Neural progenitor cell (in vitro differentiated cells): ENCODE data around the gene TAF1C. TPM values are rescaled to one million over a fixed set of nuclear protein-coding genes. Genes with fewer than 3 reads are reported as not detected.

ENCODE experiments used
- DNase-seq: peaks from one replicate; pipeline ENCODE4 v3.0.0-alpha.2; 2016; ENCODE audit warnings: low spot score
- H2AFZ ChIP-seq: fragments of 200-600 bp; sonication (generic); replicated peaks from 2 replicates; pipeline ENCODE4 v1.6.1; 2016; ENCODE audit warnings: antibody characterized with exemption
- H3F3A ChIP-seq: fragments of 200-600 bp; sonication (generic); 2 replicates; pipeline ENCODE4 v1.6.1; 2016; ENCODE audit warnings: antibody characterized with exemption, low read depth
- H3K27ac ChIP-seq: fragments of 200-600 bp; sonication (generic); 2 replicates; pipeline ENCODE4 v1.5.1; 2016; ENCODE audit warnings: mild to moderate bottlenecking
- H3K27me3 ChIP-seq: fragments of 200-600 bp; sonication (generic); 2 replicates; pipeline ENCODE4 v1.6.1; 2016; ENCODE audit warnings: mild to moderate bottlenecking, moderate library complexity
- H3K36me3 ChIP-seq: fragments of 200-600 bp; sonication (generic); 2 replicates; pipeline ENCODE4 v1.5.1; 2016
- H3K4me1 ChIP-seq: fragments of 200-600 bp; sonication (generic); 2 replicates; pipeline ENCODE4 v1.6.1; 2016; ENCODE audit warnings: mixed run types
- H3K4me2 ChIP-seq: fragments of 200-600 bp; sonication (generic); 2 replicates; pipeline ENCODE4 v1.6.1; 2016
- H3K4me3 ChIP-seq: fragments of 200-600 bp; sonication (generic); 2 replicates; pipeline ENCODE4 v1.5.1; 2016
- H3K79me2 ChIP-seq: fragments of 200-600 bp; sonication (generic); 2 replicates; pipeline ENCODE4 v1.6.1; 2016; ENCODE audit warnings: low read depth
- H3K9ac ChIP-seq: fragments of 200-600 bp; sonication (generic); 2 replicates; pipeline ENCODE4 v1.6.1; 2016
- H3K9me3 ChIP-seq: fragments of 200-600 bp; sonication (generic); 2 replicates; pipeline ENCODE4 v1.5.1; 2016; ENCODE audit warnings: low read depth
- H4K20me1 ChIP-seq: fragments of 200-600 bp; sonication (generic); 2 replicates; pipeline ENCODE4 v1.6.1; 2016; ENCODE audit warnings: low read depth
- H3K27ac Mint-ChIP-seq: 3 replicates; pipeline ENCODE4 v1.8.0; 2021; ENCODE audit warnings: mixed read lengths
- H3K27me3 Mint-ChIP-seq: 2 replicates; pipeline ENCODE4 v1.8.0; 2022; ENCODE audit warnings: low read depth, mild to moderate bottlenecking, inconsistent platforms, moderate library complexity, mixed read lengths; ENCODE audit not compliant: insufficient read depth
- H3K36me3 Mint-ChIP-seq: 3 replicates; pipeline ENCODE4 v1.8.0; 2021; ENCODE audit warnings: mixed read lengths
- H3K4me1 Mint-ChIP-seq: 3 replicates; pipeline ENCODE4 v1.8.0; 2021; ENCODE audit warnings: mixed read lengths
- H3K4me3 Mint-ChIP-seq: 3 replicates; pipeline ENCODE4 v1.8.0; 2021; ENCODE audit warnings: mild to moderate bottlenecking, moderate library complexity, mixed read lengths
- H3K9me3 Mint-ChIP-seq: 3 replicates; pipeline ENCODE4 v1.8.0; 2020; ENCODE audit warnings: mixed read lengths
- CTCF ChIP-seq: fragments of 200-600 bp; sonication (generic); IDR thresholded peaks from 2 replicates; pipeline ENCODE4 v1.5.1; 2017; ENCODE audit warnings: antibody characterized with exemption, mild to moderate bottlenecking
- EZH2 ChIP-seq: fragments of 200-600 bp; sonication (generic); IDR thresholded peaks from 2 replicates; pipeline ENCODE4 v1.6.1; 2017; ENCODE audit warnings: antibody characterized with exemption, mild to moderate bottlenecking, moderate library complexity
- EZH2phosphoT487 ChIP-seq: fragments of 200-600 bp; sonication (generic); IDR thresholded peaks from 2 replicates; pipeline ENCODE4 v1.6.1; 2017; ENCODE audit warnings: antibody characterized with exemption
- total RNA-seq: library from RNA; depleted of rRNA; stranded (reverse); fragments of >200 nt; gene quantifications from 2 replicates; pipeline ENCODE4 v1.2.3, GENCODE V29; 2015; ENCODE audit warnings: low replicate concordance

The TAF1C gene
- total RNA-seq, 1 donor from 2014 or later, result 23.3 TPM

- Mint-ChIP-seq H3K9me3 (no peaks in the 10 kb centered on the region), H3K27ac (no peak overlapping the region), H3K27me3 (peaks cover 14% of the 10 kb centered on the region), H3K4me1 (peaks cover 33% of the 10 kb centered on the region), H3K4me3 (no peak overlapping the region), H3K36me3 (no peaks in the 10 kb centered on the region)
- TF ChIP-seq EZH2 (no peak), CTCF (no peak), EZH2phosphoT487 (no peak)
- no peak overlapping the region for H2AFZ ChIP-seq
- DNase-seq, result peak; percentile 31
- no peaks in the 10 kb centered on the region for H3K27me3 ChIP-seq
- H3K9me3 ChIP-seq, result no peaks in the 10 kb centered on the region
- H3K4me3 ChIP-seq, result no peak overlapping the region
- no peak overlapping the region for H3K27ac ChIP-seq
- H3F3A ChIP-seq, result peaks cover 4% of the 10 kb centered on the region
- H3K79me2 ChIP-seq, result no peaks in the 10 kb centered on the region
- H3K4me1 ChIP-seq, result no peaks in the 10 kb centered on the region
- no peak overlapping the region for H3K4me2 ChIP-seq
- H3K9ac ChIP-seq, result no peak overlapping the region
- H3K36me3 ChIP-seq, result no peaks in the 10 kb centered on the region
- no peaks in the 10 kb centered on the region for H4K20me1 ChIP-seq
Measured at GRCh38 chr16:84228256-84228838, 41.5 kb upstream of the TAF1C start.

- H3K27ac Mint-ChIP-seq, result no peak overlapping the region
- H3K9ac ChIP-seq, result no peak overlapping the region
- H2AFZ ChIP-seq, result no peak overlapping the region
Measured at GRCh38 chr16:84227548-84227947, 40.7 kb upstream of the TAF1C start.

GRCh38 chr16:84226026-84226425 lies 39.2 kb upstream of the TAF1C start:
- DNase-seq, result no peak
- H2AFZ ChIP-seq, result no peak overlapping the region
- H3K27me3 Mint-ChIP-seq, result peaks cover 13% of the 10 kb centered on the region
- H3K9me3 Mint-ChIP-seq, result no peaks in the 10 kb centered on the region
- H3K36me3 ChIP-seq, result no peaks in the 10 kb centered on the region
- no peaks in the 10 kb centered on the region for H3K9me3 ChIP-seq
- H3K79me2 ChIP-seq, result no peaks in the 10 kb centered on the region
- no peaks in the 10 kb centered on the region for H4K20me1 ChIP-seq
- H3K27ac Mint-ChIP-seq, result peak overlapping the region; percentile 85
- H3K4me1 Mint-ChIP-seq, result peaks cover 33% of the 10 kb centered on the region
- H3K27ac ChIP-seq, result no peak overlapping the region
- no peaks in the 10 kb centered on the region for H3K27me3 ChIP-seq
- peaks cover 4% of the 10 kb centered on the region for H3F3A ChIP-seq
- H3K9ac ChIP-seq, result no peak overlapping the region
- no peaks in the 10 kb centered on the region for H3K36me3 Mint-ChIP-seq
- peak overlapping the region; percentile 11 for H3K4me3 Mint-ChIP-seq
- H3K4me3 ChIP-seq, result no peak overlapping the region
- no peak overlapping the region for H3K4me2 ChIP-seq
- no peaks in the 10 kb centered on the region for H3K4me1 ChIP-seq
- no peak for TF ChIP-seq EZH2
- TF ChIP-seq EZH2phosphoT487, result no peak
- TF ChIP-seq CTCF, result no peak

More at GRCh38 chr16:84227548-84227947, 40.7 kb upstream of the TAF1C start:
- Histone ChIP-seq H3K4me3 (no peak overlapping the region), H3K4me1 (no peaks in the 10 kb centered on the region), H3K27ac (no peak overlapping the region), H3K36me3 (no peaks in the 10 kb centered on the region), H4K20me1 (no peaks in the 10 kb centered on the region), H3K4me2 (no peak overlapping the region), H3K79me2 (no peaks in the 10 kb centered on the region), H3F3A (peaks cover 4% of the 10 kb centered on the region), H3K9me3 (no peaks in the 10 kb centered on the region), H3K27me3 (no peaks in the 10 kb centered on the region)
- peaks cover 16% of the 10 kb centered on the region for H3K27me3 Mint-ChIP-seq
- peaks cover 33% of the 10 kb centered on the region for H3K4me1 Mint-ChIP-seq
- TF ChIP-seq CTCF, result no peak
- no peak for TF ChIP-seq EZH2
- TF ChIP-seq EZH2phosphoT487, result no peak
- peak overlapping the region; percentile 64 for H3K4me3 Mint-ChIP-seq
- no peaks in the 10 kb centered on the region for H3K9me3 Mint-ChIP-seq
- H3K36me3 Mint-ChIP-seq, result no peaks in the 10 kb centered on the region
- DNase-seq, result no peak
